Hepatocyte (in vitro differentiated cells): ENCODE data around the gene PGA5. TPM values are rescaled to one million over a fixed set of nuclear protein-coding genes. Genes with fewer than 3 reads are reported as not detected.
"Not testable (repeated sequence)": the region's sequence is repeated elsewhere in the genome, so short reads cannot be mapped to it uniquely, and the experiment has no call there.

Experiments used
- DNase-seq: peaks from one replicate; pipeline ENCODE4 v3.0.0-alpha.2; 2016; ENCODE audit warnings: low spot score
- H2AFZ ChIP-seq: fragments of 200-600 bp; sonication (generic); 2 replicates; pipeline ENCODE4 v1.6.0; 2016; ENCODE audit warnings: antibody characterized with exemption, mild to moderate bottlenecking
- H3K27ac ChIP-seq: fragments of 200-600 bp; sonication (generic); 2 replicates; pipeline ENCODE4 v1.5.1; 2016; ENCODE audit warnings: mild to moderate bottlenecking
- H3K27me3 ChIP-seq: fragments of 200-600 bp; sonication (generic); 2 replicates; pipeline ENCODE4 v1.6.1; 2016
- H3K36me3 ChIP-seq: fragments of 200-600 bp; sonication (generic); replicated peaks from 2 replicates; pipeline ENCODE4 v1.5.1; 2016; ENCODE audit warnings: low read depth; ENCODE audit not compliant: insufficient read depth
- H3K4me1 ChIP-seq: fragments of 200-600 bp; sonication (generic); 2 replicates; pipeline ENCODE4 v1.5.1; 2016; ENCODE audit warnings: mild to moderate bottlenecking, moderate library complexity; ENCODE audit not compliant: insufficient read depth
- H3K4me2 ChIP-seq: fragments of 200-600 bp; sonication (generic); 2 replicates; pipeline ENCODE4 v1.6.0; 2016
- H3K4me3 ChIP-seq: fragments of 200-600 bp; sonication (generic); 2 replicates; pipeline ENCODE4 v1.5.1; 2016; ENCODE audit warnings: mild to moderate bottlenecking
- H3K79me2 ChIP-seq: fragments of 200-600 bp; sonication (generic); 2 replicates; pipeline ENCODE4 v1.6.0; 2017; ENCODE audit warnings: mild to moderate bottlenecking
- H3K9me2 ChIP-seq: fragments of 200-600 bp; sonication (generic); replicated peaks from 2 replicates; pipeline ENCODE4 v1.6.0; 2017; ENCODE audit warnings: mild to moderate bottlenecking; ENCODE audit not compliant: insufficient read depth
- H3K9me3 ChIP-seq: fragments of 200-600 bp; sonication (generic); 2 replicates; pipeline ENCODE4 v1.5.1; 2016; ENCODE audit warnings: low read depth, mild to moderate bottlenecking
- H4K20me1 ChIP-seq: fragments of 200-600 bp; sonication (generic); 2 replicates; pipeline ENCODE4 v1.6.0; 2016; ENCODE audit warnings: mild to moderate bottlenecking; ENCODE audit not compliant: insufficient read depth, poor library complexity, severe bottlenecking
- CTCF ChIP-seq: fragments of 200-600 bp; sonication (generic); IDR thresholded peaks from 2 replicates; pipeline ENCODE4 v1.5.1; 2016; ENCODE audit warnings: antibody characterized with exemption, mild to moderate bottlenecking; ENCODE audit not compliant: poor library complexity
- EZH2 ChIP-seq: fragments of 200-600 bp; sonication (generic); IDR thresholded peaks from 2 replicates; pipeline ENCODE4 v1.6.1; 2016; ENCODE audit warnings: antibody characterized with exemption, mild to moderate bottlenecking, borderline replicate concordance
- EZH2phosphoT487 ChIP-seq: fragments of 200-600 bp; sonication (generic); IDR thresholded peaks from one replicate; pipeline ENCODE4 v1.6.1; 2018; ENCODE audit warnings: antibody characterized with exemption, mild to moderate bottlenecking, low read depth, moderate library complexity; ENCODE audit not compliant: unreplicated experiment, severe bottlenecking
- WGBS: methylation state at CpG from one replicate; pipeline ENCODE4 v1.1.6; 2016; ENCODE audit warnings: low lambda C conversion rate; ENCODE audit errors: missing lambda C conversion rate; 5-methylcytosine and 5-hydroxymethylcytosine counted together
- polyA plus RNA-seq: library from polyadenylated mRNA; unstranded; fragments of >200 nt; fragmentation: Nextera tagmentation; extraction: Ambion mirVana; gene quantifications from 2 replicates; pipeline ENCODE4 v1.2.1, GENCODE V29; 2016
- total RNA-seq: library from RNA; depleted of rRNA; stranded (reverse); fragments of >200 nt; gene quantifications from 2 replicates; pipeline ENCODE4 v1.2.3, GENCODE V29; 2014

PGA5 gene
- total RNA-seq (0.77 and 1.5 TPM in 2 replicates), polyA plus RNA-seq (1.8 and 2.7 TPM in 2 replicates)

- not testable (repeated sequence) for H3K9me2 ChIP-seq, H3K27me3 ChIP-seq, H3K4me3 ChIP-seq, H3K9me3 ChIP-seq, H3K27ac ChIP-seq, DNase-seq, H3K36me3 ChIP-seq, H3K4me2 ChIP-seq, H3K4me1 ChIP-seq, H4K20me1 ChIP-seq, H2AFZ ChIP-seq, H3K79me2 ChIP-seq
- WGBS: no CpG with 5 or more reads among the region's 8 CpGs
Observed at GRCh38 chr11:61240875-61241274, at the start of gene PGA5. Gene PGA5, plus strand, starts transcription at chr11:61241175. Its CDS starts 52 bp downstream, at chr11:61241227.

- Histone ChIP-seq H3K27ac (no peak overlapping the region), H3K4me2 (no peak overlapping the region), H2AFZ (no peak overlapping the region), H3K4me3 (no peak overlapping the region), H3K9me2 (no peaks in the 10 kb centered on the region), H3K36me3 (no peaks in the 10 kb centered on the region), H3K27me3 (no peaks in the 10 kb centered on the region), H3K4me1 (no peaks in the 10 kb centered on the region), H3K9me3 (no peaks in the 10 kb centered on the region), H4K20me1 (no peaks in the 10 kb centered on the region), H3K79me2 (no peaks in the 10 kb centered on the region)
- WGBS: 70% methylated on average over 12 of the region's 12 CpGs
- DNase-seq: no peak
- no peak for TF ChIP-seq EZH2
Observed at GRCh38 chr11:61193596-61193995, 47.4 kb upstream of the PGA5 start.

GRCh38 chr11:61194169-61194671, 46.8 kb upstream of the PGA5 start:
- Histone ChIP-seq H2AFZ (no peak overlapping the region), H3K36me3 (no peaks in the 10 kb centered on the region), H3K4me1 (no peaks in the 10 kb centered on the region), H4K20me1 (no peaks in the 10 kb centered on the region), H3K79me2 (no peaks in the 10 kb centered on the region), H3K27me3 (no peaks in the 10 kb centered on the region), H3K9me3 (no peaks in the 10 kb centered on the region), H3K9me2 (no peaks in the 10 kb centered on the region), H3K27ac (no peak overlapping the region), H3K4me3 (no peak overlapping the region), H3K4me2 (no peak overlapping the region)
- no peak for TF ChIP-seq EZH2phosphoT487
- TF ChIP-seq EZH2: no peak
- no peak for TF ChIP-seq CTCF
- no peak for DNase-seq
- 87% methylated on average over 11 of the region's 12 CpGs for WGBS

- 85% methylated on average over 7 of the region's 7 CpGs for WGBS
- no peak for DNase-seq
- Histone ChIP-seq H3K4me3 (no peak overlapping the region), H3K9me2 (no peaks in the 10 kb centered on the region), H4K20me1 (no peaks in the 10 kb centered on the region), H3K36me3 (no peaks in the 10 kb centered on the region), H3K27me3 (no peaks in the 10 kb centered on the region), H3K4me2 (no peak overlapping the region), H2AFZ (no peak overlapping the region), H3K27ac (no peak overlapping the region), H3K4me1 (no peaks in the 10 kb centered on the region), H3K79me2 (no peaks in the 10 kb centered on the region), H3K9me3 (no peaks in the 10 kb centered on the region)
- TF ChIP-seq CTCF: no peak
- TF ChIP-seq EZH2phosphoT487: no peak
- no peak for TF ChIP-seq EZH2
Observed at GRCh38 chr11:61194981-61195695, 45.8 kb upstream of the PGA5 start.
